HG03097 (cell line): ENCODE data around the gene TMEM92.
"Not testable (repeated sequence)": the region's sequence is repeated elsewhere in the genome, so short reads cannot be mapped to it uniquely, and the experiment has no call there.

Source experiments
- ATAC-seq: cut with Tn5 transposase; IDR thresholded peaks from one replicate; pipeline ENCODE4 v1.9.1; 2021; ENCODE audit not compliant: unreplicated experiment, low FRiP score

The TMEM92 gene

DNA sequence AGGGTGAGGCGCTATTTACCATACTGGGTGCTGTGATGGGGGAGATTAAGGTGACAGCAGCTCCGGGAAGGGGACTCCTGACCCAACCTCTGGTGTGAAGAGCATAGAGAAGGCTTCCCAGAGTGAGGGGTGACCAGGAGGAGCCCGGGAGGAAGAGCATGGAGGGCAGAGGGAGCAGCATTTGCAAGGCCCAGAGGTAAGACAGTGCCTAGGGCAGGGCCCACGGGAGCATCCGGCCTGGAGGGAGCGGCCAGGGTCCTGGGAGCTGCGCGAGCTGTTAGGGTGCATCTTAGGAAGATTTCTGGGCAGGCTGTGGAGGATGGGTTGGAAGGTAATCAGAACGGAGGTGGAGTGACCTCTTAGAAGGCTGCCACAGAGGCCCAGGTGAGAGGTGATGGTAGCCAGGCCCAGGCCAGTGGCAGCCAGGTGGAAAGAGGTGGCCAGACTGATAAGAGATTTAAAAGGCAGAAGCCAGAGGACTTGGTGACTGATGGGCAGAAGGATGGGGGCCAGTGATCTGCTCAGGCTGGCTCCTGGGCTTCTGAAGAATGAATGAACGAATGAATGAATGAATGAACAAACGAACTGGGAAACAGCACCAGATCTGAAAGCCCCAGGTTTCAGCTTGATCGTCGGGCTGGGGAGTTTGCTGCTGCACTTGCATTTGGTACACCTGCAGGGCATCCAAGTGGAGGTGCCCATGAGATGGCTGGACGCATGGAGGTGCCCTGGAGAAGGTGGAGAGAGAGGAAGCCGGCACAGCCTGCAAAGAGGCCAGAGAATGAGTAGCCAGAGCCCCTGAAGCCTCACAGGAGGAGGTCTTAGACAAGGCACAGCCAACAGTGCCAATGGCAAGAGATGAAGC, 13.0 kb upstream of the TMEM92 start:
- no peak for ATAC-seq

DNA sequence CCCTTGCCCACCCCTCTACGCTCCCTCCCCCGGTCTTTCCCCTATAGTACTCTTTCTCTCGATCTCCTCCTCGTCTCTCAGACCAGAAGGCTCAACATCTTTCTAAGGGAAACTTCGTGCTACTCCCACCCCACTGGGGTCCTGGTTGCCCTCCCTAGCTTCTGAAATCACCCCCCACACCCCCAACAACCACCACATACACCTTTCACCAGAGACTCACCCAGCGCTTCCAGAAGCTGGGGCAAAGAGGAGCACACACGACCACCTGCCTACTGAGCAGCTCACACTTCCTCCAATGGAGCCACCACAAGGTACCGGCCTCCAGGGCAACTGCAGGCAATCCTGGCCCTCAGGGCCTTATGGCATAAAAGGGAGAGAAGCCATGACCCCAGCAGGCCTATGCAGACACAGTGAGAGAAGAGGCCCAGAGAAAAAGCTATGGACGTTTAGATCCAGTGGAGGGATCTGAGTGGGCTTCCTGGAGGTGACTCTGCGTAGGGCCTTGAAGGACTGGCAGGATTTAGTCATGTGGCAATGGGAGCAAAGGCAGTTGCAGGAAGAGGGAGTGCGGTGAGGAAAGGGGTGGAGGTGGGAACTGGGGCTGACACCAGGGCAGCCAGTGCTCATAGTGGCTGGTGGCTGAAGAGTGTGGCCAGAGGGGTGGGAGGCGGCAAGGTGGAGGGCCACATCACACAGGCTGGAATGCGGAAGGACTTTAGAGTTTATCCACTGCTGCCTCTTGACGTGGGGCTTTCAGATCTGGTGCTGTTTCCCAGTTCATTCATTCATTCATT, 12.1 kb upstream of the TMEM92 start:
- no peak for ATAC-seq

DNA sequence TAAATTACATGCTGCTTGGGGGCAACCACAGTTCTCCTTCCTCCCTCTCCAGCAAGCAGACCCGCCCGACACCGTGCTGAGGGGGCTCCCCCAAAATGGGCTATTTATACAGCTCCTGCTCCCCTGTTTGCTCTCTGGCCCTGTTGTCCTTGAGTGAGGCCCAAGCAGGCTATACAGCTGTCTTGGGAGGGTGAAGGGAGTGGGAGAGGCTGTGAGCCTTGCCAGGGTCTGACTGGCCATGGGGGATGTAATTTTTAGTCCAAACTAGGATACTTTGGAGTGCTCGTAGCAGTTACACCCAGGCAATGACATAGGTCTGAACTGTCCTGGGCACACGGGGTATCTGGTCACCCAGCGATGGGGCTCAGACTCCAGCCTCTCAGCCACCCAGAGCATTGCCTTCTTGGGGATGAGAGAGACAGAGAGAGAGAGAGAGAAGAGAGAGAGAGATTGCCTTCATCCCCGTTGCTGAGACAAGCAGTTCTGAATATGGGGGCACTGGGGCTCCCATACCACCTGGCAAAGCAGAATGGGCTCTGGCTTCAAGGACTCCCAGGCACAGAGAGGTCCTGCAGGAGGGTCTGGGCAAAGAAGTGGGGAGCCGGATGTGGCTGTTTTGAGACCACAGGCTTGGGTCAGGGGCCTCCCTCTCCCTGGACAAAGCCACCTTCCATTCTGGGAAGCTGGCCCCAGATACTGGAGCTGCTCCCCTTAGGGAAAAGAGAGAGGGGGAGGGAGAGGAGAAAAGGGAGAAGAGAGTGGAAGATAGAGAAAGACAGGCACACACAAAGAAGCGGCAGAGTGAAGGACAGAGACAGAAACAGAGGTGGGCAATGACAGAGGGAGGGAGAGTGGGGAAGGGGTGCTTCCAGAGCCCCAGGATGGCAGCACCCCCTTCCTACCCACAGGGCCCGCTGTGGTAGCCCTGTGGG, 10.7 kb upstream of the TMEM92 start:
- ATAC-seq, result no peak

DNA sequence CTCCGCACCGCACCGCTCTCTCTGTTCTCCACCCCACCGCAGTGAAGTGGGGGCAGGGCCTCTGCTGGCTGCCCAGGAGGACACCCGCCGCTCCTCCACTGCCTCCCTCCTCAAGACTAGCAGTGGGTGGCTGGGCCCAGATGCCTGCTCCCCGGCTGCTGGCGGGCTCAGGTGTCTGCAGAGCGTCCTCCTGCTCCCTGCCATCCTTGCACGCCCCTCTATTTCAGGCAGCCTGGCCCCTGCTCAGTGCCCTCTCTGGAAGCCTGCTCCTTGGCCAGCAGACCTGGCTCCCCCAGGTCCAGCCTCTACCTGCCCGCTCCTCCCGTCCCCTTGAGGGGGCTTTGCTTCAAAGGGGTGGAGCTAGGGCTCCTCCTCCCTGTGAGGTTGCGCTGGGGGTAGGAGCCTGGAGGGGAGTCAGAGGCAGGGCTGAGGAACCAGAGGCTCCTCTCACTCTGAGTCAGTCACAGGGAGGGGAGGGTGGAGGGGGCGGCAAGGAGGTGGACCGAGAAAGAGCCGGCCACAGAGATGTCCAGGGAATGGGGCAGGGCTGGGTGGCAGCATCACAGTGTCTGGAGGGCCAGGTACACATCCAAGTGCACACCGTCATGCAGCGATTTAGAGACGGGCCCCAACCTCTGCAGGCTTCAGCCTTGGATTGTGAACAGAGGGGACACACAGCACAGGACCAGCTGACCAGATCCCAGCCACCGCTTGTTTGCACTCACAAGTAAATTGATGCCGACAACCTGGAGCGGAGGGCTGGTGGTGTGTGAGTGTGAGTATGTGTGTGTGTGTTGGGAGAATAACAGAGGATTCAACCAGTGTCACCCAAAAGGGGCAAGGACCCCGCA, 9.8 kb upstream of the TMEM92 start:
- no peak for ATAC-seq

DNA sequence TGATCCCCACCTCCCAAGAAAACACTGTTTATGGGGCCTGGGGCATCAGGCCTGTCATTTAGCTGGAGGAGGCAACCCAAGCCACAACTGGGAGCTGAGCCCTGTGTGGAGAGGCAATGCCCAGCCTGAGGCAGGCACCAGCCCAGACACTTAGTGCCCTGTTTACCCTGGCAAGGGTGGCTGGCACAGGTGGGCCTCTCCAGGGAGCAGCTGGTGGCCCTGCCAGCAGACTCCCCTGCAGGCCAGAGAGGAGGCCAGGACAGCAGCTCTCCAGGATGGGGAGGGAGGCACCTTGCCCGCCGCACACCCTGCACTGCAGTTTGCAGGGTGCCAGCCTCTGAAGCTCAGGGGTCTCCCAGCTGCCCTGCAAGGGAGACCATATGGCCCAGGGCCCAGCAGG, 9.1 kb upstream of the TMEM92 start:
- no peak for ATAC-seq

DNA sequence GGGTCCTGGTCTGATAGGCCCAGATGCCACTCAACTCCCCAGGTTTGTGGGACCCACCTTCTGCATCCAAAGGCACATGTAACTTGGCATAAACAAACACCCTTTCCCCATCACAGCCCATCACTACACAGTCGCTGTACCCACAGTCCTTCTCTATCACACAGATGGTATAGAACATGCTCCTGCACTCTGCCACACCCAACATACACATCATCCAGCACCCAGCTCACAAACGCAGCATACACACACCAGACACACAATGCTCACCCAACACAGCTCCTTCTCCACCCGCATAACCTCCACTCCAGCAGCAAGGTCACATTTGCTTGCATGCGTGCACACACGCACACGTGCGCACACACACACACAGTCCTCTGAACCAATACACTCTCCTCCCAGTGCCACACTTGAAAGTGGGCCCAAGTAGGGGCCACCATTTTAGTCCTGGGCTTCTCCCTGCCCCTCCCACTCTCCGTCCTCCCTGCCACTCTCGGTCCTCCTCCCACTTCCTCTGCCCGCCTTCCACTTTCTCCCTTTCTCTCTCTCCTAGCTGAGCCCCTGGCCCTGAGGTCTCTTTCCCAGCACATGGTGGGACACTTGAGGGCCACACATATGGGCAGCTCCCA, 8.5 kb upstream of the TMEM92 start:
- no peak for ATAC-seq

DNA sequence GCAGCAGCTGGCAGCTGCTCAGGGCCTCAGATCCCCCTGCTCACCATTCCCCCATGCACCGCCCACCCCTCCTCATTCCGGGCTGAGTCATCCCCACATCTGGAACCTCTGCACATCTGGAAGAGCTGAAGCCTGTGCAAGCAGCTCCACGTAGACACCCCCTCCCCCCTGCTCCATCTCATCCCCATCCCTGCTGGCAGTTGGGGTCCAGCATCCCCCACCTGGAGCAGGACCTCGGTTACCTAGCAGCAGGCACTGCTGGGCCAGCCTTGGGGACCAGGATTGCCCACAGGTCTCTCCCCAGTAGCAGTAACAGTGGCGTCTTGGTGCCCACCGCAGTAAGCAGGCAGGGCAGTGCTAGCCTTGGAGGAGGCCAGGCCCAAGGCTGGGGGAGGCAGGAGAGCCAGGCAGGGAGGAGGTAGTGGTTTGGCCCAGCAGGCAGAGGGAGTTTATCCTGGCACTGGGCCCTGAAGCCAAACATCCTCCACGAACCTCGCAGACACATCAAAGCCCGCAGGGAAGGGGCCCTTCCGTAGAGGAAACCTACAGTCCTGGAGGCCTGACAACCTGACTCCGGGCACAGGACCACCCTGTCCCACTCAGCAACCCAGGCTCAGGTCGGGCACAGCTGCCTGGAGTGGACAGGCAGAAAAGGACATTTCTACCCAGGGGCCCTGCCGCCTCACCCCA, 7.7 kb upstream of the TMEM92 start:
- ATAC-seq, result no peak

DNA sequence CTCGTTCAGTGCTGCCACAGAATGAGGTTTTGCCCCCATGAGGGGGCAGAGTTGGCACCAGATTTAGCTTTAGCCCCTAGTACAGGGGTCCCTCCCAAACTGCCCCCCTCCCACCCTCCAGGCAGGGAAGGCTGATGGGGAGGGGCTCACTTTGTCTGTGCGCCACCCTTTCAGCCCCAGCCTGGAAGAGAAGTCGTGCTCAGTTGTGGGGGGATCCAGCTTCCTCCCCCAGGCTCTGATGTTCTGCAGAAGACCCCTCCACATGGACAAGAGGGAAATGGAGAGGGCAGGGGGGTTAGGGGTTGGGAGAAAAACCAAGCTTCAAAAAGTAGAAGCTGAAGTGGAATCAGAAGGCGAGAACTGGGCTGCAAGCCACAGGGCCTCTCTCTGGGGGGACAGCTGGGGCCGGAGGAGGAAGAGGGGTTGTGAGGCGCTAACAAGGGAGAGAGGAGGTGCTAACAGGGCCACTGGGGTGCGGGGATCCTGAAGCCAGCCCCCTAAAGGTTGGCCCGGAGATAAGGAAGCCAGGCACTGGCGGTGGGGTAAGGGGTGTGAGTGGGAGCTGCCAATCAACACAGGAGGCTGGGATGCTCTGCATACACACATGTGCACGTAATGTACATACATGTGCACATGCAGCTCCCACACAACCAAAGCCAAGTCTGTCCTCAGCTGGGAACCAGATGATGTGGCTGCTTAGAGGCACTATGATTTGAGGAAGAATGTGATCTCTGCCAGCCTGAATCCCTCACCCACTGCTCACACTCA, 7.0 kb upstream of the TMEM92 start:
- no peak for ATAC-seq

DNA sequence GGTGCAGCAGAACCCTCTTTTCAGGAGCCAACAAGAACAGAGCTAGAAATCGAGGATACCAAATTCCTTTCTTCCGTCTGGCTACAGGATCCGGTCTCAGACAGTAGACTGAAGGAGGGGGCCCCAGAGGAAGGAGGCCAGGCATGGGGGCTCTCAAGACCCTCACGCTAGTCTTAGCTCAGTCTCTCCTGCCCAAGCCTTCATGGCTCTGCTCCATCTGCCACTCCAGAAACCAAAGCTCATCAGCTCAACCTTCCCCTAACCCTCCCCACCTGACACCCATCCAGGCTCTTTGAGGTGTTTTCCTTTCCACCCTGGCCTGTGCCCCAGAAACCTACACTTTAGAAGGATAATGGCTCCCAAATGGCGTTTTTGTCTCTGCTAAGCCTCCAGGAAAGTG, 6.2 kb upstream of the TMEM92 start:
- ATAC-seq, result no peak

DNA sequence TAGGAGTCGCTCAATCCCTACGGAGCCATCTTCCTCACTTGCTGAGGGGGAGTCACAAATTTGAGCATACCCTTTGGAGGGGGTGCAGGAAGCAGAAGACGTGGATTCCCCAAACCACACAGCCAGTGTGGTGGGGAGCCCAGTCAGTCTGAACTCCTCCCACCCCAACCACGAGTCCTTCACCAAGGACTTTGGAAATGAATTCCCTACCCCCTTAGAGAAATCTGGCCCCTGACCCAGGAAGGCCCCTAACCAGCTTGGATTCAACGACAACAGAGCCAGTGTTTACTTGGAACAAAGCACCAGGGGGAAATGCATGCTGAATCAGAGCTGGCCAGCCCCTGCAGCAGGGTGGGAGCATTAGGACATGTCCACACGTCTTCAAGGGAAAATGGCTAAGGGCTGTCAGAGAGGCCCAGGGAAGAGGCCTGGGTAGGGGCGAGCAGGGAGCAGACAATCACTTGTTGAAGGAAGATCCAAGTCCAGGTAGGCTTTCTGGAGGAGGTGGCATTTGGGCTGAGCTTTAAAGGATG, 5.5 kb upstream of the TMEM92 start:
- no peak for ATAC-seq

DNA sequence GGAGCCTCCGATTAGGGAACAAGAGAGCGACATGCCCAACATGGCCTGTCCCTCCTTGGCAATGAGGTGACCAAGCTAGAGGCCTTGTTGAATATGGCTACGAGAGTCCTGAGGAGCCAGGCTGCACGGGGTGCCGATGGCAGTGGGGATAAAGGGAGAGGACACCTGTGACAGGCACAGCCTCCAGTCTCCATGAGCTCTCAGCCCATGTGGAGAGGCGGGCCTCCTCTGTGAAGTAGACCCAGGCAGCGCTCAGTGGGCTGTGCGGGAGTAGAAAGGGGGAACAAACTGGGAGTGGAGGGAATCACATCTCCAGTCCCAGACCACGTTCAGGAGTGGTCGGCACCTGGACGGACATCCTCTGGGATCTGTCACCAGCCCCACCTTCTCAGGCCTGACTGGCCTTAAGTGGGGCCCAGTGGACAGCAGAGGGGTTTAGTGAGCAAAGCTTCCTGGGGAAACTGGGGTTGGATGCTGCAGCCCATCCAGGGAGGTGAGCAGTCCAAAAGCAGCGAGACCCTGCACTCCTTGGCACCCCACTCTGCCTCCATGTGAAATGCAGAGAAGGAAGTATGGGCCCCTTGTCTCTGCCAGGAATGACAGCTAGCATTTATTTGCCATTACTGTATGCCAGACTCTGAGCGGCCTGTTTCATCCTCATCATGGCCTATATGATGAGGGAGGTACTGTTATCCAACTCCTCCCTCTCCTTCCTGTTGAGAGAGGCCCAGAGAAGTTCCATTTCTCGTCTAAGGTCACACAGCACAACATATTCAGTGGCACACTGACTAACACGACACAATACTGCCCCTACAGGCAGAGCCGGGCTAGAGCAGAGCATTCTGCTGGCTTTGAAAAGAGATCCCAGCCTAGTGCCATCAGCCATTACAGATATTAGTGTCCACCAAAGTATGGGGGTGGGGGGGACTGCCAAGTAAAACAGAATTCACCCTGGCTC, 4.5 kb upstream of the TMEM92 start:
- ATAC-seq, result no peak

DNA sequence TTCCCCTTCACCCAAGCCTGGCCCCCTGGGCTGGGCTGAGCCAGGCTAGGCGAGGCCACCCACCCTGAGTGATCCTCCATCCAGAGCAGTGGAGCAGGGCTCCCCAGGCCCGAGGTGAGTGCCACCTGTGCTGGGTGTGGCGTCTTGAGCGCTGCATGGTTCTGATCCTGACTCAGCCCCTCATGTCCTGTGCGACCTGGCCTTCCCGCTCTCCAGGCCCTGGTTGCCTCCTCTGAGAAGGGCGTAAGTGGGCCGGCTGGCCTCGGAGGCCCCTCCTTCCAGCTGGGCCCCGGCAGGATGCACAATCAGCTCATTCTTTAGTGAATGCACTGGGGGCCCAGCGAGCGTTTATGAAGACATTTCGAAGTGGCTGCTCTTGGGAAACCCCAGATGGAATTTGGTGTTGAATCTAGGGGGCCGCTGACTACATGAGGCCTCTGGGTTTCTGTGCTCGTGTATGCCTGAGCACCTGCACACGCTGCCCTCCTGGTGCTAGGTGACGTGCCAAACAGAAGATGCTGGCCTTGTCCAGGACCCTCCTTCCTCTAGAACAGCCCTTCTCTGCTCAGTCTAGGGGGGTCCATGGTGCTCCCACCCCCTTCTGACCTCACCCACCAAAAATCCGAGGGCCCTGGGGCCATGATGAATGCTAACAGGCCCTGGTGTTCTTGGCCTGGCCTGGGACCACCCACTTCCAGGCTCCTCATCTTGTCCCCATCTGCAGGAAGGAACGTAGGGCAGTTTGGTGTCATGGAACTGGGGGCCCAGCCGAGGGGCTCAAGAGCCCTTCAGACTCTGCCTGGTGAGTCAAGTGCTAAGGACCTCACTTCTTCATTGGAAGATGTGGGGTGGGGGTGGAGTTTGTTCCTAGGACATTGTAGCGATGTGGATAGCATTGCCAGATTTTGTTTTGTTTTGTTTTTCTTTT, 3.6 kb upstream of the TMEM92 start:
- ATAC-seq, result no peak

DNA sequence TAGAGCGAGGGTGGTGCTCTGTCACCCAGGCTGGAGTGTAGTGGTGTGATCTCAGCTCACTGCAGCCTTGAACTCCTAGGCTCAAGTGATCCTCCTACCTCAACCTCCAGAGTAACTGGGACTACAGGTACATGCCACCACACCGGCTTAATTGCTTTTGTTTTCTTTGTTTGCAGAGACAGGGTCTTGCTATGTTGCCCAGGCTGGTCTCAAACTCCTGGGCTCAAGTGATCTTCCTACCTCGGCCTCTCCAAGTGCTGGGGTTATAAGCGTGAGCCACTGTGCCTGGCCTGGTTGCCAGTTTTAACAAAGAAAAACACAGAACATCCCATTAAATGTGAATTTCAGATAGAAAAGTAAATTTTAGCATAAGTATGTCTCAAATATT, 2.9 kb upstream of the TMEM92 start:
- ATAC-seq, result not testable (repeated sequence)

DNA sequence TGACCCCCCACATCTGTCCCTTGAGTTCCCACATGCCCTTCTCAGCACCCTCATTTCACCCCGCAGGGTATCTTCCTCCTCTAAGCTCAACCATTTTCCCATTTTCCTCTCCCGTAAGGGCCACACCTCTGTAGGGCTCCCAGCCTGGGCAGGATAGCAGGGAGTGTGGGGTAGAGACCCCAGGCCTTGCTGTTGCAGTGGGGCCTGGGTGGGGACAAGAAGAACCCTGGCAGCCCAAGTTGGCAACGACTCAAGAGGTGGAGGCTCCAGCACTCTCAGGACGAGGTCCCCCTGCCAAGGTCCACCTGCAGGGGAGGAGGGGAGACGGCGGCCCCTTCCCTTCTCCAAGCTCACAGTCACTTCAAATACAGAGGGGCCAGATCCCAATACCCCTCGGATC, 2.0 kb upstream of the TMEM92 start:
- no peak for ATAC-seq

DNA sequence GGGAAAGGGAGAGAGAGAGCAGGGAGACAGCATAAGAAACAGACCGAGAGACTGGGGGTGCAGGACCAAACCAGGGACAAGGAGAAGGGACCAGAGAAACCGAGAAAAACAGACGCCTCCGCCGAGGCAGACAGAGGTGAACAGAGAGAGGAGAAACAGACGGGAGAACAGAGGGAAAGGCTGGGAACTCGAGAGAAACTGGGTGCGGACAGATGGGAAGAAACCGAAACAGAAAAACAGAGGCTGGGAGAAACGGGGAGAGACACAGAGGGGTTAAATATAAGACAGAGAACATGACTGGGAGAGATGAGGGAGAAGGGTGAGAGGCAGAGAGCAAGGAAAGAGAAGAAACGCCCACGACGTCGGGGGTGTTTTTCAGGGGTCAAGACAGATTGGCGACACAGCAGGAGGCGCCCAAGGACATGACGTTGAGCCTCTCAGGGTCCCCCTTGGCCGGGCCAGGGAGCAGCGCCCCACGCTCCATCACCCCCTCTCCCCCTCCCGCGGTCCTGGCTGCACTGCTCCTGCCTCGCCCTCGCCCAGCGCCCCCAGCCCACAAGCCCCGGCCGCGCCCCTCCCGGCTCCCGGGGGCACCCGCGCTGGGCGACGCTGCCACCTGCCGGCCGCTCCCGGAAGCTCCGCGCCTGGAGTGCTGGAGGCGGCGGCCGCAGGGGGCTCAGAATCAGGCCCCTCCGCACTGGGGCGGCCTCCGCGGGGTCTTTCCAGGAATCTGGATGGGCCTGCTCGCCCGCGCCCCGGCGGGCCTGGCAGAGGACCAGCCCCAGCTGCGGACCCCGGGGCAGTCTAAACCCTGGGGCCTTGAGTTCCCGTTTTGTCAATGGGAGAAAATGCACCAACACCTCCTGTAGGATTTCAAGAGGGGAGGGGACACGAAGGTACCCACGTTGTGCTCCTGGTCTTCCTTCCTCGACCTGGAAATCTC, 1.3 kb upstream of the TMEM92 start:
- ATAC-seq, result no peak
